HG02884 (cell line): ENCODE results near the gene TMEM161A.
A peak's percentile ranks its signal among the peaks of the same experiment; 100 is the strongest.
"Not testable (repeated sequence)": the region's sequence is repeated elsewhere in the genome, so short reads cannot be mapped to it uniquely, and the experiment has no call there.

Source experiments
- ATAC-seq: cut with Tn5 transposase; IDR thresholded peaks from one replicate; pipeline ENCODE4 v1.9.1; 2021; ENCODE audit warnings: mild to moderate bottlenecking, moderate library complexity; ENCODE audit not compliant: unreplicated experiment

TMEM161A gene

GRCh38 chr19:19138109-19138981 lies at the start of gene TMEM161A:
TMEM161A (minus strand) TSS chr19:19138478; CDS start chr19:19138428, 50 bp downstream.
- peak; percentile 97 for ATAC-seq

DNA sequence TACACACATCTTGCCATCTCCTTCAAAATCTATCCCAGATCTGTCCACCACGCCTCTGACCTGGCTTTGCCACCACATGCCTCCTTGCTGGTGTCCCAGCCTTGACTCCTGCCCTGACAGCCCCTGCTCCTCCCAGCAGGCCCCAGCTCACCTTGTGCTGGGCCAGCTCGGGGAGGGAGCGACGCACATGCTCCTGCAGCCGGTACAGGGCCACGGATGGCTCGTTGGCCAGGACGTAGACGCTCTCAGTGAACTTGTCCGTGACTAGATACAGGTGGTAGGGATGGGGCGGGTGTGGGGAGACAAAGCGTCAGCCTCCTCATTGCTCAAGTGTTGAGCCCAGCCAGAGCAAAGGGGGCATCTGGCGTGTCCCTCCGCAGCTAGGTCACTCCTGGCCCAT lies 48.5 kb upstream of the TMEM161A start:
- no peak for ATAC-seq

DNA sequence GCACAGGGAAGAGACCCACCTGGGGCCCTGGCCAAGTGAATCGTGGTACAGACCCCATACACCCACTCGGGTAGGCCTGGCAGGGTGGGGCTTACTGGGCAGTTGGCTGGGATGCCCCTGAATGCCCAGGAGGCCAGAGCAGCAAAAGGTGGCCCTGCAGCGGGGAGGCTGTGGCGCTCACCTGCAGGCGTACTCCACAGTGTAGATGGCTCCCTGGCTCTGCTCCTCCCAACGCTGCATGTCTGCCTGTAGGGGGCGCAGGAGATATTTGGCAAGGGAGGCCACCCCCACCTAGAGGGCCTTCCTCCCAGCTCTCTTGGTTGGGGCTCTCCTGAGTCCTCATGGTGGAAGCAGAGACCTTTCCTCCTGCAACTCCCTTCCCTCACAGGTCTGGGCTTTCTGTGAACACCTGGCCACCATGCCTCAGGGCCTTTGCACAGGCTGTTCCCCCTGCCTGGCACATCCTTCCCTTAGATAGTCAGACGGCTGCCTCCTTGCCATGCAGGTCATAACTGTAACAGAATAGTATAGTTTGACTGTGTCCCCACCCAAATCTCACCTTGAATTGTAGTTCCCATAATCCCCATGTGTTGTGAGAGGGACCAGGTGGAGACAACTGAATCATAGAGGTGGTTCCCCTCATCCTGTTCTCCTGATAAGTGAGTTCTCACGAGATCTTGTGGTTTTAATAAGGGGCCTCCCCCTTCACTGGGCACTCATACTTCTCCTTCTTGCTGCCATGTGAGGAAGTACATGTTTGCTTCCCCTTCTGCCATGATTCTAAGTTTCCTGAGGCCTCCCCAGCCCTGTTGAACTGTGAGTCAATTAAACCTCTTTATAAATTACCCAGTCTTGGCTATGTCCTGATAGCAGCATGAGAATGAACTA lies 47.8 kb upstream of the TMEM161A start:
- no peak for ATAC-seq

GRCh38 chr19:19181488-19181998 lies 43.3 kb upstream of the TMEM161A start:
- ATAC-seq: no peak

DNA sequence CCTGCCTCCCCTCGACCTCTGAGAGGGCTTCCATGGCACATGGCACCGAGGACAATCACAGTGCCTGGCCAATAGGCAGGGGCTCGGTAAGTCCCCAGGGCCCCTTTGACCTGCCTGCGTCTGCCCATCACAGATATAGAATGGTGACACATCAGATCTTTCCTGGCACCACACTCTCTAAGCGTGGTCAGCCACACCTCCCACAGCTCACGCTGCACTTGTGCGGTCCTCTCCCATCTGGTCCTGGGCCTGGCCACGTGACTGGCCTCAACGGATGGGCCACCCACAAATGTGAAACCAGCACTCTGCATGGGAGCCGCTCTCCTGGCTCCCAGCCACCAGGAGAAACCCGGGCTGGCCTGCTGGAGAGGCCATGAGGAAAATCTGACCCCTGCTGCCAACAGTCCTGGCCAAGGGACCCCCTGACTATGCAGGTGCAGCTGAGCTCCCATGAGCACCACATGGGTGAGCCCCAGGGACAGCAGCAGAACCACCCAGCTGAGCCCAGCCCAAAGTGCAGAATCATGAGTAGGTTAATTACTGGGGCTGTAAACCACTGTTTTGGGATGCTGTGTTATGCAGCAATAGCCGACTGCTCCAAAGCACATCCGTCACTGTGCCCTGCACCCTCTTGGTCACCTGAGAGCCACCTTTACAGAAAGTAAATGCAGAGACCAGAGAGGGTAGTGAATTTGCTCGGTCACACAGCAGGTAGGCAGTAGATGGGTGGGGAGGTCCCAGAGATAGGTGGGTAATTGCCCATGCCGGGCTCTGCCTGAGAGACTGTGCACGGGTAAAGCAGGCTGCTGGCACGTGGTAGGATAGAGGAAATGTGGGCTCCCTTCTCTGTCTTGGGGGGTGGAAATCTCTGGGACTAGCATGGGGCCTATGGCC lies 41.5 kb upstream of the TMEM161A start:
- no peak for ATAC-seq

DNA sequence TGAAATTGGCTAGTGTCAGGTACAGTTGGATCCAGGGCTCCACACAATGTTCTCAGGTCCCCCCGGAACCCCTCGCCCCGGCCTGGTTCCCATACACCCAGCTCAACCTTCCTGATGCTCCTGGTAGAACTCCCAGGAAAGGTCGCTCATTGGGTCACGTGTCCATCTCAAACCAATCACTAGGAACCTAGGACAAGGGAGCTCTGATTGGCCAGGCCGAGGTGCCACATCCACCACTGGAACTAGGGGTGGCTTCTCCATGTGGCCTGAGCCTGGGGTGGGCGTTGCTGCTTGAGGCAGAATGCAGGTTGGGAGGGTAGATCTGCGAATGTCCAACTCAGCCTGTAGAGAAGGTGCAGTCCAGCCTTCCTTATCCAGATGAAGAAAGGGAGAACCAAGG lies 38.7 kb upstream of the TMEM161A start:
- ATAC-seq: no peak

DNA sequence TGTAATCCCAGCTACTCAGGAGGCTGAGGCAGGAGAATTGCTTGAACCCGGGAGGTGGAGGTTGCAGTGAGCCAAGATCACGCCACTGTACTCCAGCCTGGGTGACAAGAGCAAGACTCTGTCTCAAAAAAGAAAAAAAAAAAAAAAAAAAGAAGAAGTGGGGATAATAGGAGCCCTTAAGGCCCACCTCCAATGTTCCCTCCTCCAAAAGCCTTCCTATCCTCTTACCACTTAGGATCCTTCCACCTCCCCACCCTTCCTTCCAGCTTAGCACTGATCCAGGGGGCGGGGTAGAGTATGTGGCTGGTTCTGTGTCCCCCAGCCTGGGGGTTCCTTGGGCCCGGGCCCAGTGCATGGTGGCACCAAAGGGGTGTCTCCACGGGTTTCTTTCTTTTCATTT lies 35.0 kb upstream of the TMEM161A start:
- ATAC-seq: not testable (repeated sequence)

- ATAC-seq: no peak
Measured at GRCh38 chr19:19171821-19172532, 33.7 kb upstream of the TMEM161A start.

DNA sequence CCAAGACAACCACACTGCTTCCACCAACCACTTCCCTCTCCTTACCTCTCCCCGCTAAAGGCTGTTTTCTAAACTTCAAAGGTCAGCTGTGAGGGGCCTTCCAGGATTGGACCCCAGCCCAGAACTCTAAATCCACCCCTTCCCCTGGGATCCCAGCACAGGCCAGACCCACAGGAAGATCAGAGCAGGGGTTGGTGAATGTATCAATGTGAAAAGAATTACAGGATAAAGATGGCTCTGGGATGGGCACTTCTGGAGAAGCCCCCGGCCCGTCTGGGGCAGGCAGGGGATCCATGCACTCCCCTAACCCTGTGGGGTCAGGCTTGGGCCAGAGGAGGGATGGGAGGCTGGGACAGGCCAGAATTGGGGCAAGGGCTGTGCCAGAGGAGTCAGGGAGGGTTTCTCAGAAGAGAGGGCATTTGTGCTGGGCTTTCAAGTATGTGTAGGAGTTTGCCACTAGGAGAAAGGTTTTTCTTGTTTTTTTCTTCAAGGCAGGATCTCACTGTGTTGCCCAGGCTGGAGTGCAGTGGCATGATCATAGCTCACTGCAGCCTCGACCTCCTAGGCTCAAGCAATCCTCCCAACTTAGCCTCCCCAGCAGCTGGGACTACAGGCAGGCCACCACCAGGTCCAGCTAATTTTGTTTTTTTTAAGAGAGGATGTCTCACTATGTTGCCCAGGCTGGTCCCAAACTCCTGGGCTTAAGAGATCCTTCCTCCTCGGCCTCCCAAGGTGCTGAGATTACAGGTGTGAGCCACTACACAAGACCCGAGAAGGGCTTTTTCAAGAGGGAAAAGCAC lies 32.8 kb upstream of the TMEM161A start:
- ATAC-seq: no peak

DNA sequence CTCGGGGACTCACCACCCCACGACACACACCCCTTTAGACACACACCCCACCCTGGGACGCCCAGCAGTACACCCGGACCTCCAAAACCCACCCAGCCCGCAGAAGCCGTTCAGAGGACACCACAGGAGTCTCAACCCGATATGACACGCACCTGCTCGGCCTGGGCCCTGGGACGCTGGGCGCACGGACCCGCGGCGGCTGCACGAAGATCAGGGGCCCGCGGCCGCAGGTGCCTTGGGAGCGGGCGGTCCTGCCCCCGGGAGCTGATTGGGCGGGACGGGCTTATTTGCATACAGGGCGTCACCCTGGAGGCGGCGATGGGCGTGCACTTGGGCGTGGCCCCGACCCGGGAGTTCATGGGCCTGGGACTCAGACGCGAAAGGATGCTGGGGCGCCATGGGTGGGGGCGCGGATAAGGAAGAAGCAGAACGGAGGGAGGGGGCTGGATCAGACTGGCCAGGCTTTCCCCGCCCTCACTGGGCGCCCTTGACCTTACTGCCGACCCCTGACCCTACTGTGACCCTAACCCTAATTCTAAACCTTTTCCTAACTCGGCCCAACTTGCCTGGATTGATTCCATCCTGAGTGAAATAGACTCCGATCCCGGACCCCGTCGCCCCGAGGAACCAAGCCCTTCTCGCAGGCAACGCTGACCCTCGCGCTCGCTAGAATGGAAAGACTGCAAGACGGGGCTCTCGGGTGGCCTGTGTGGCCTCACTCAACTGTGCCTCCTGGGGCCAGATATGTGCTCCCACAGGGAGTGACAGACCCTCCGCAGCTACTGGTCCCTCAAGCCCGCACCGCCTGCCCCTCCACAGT lies 32.0 kb upstream of the TMEM161A start, which contains the start of gene MEF2B:
Gene MEF2B (minus strand): TSS at position 211 of the 820 bp plus-strand sequence. CDS start 19,528 bp downstream, outside the sequence.
- ATAC-seq: peak; percentile 81

GRCh38 chr19:19169236-19170052 lies 31.2 kb upstream of the TMEM161A start:
- ATAC-seq: no peak

GRCh38 chr19:19167612-19168011 lies 29.3 kb upstream of the TMEM161A start:
- no peak for ATAC-seq

- no peak for ATAC-seq
Measured at GRCh38 chr19:19165396-19165795, 27.1 kb upstream of the TMEM161A start.

DNA sequence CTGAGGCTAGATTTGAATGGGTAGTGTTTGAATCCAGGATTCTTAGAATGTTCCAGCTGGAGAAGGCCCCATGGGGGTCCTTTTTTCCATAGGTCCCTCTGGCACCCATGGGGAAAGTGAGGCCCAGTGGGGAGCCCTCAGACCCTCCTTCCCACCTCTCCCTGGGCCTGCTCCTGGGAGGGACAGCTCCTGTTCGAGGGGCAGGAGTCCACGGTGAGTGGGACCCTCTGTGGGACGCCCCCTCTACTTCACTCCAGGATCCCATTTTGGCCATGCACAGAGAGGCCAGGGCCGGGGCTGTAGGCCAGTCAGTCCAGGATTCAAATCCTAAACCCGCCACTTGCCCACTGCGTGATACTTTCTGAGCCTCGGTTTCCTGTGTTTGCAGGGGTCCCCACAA lies 24.2 kb upstream of the TMEM161A start:
- ATAC-seq: no peak

DNA sequence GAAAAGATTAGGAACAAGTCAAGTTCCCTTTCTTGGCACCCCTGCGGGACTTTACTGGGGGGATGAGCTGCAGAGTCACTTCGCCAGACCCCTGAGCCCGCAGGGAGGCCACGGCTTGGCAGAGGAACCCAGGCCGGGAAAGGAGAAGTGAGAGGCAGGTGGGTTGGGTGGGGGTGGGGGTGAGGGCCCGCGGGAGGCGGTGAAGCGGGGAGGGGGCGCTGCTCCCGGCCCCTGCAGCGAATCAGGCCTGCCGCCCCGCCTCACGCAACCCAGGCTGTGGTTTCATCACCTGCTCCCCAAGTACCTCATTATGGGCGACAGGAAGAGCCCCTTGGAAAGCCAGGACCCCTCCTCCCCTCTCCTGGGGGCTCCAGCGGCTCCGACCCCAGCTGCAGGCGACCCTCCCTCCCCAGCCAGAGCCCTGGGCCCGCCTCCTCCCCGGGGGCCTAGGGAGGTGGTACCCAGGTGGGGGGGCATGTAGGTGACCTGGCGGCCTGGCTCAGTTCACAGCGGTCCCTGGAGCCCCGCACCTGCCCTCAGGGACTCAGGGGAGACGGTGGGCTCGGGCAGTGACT lies 22.3 kb upstream of the TMEM161A start:
- ATAC-seq: no peak

DNA sequence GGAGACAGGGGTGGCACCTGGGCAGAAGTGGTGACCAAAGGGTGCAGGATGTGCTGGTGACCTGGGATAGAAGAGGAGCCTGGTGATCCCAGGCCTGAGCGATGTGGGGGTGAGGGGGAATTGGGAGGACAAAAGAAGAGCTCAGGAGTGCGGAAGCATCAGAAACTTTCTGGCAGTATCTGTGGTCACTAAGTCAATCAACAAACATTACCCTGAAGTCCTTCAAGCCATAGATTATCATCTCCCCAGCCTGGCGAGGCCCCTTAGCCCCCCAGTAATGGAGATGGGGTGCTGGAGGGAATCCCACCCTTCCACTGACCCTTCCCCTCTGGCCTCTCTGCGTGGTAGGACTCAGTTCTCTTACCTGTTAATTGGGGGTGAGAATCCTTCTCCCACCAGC lies 21.3 kb upstream of the TMEM161A start:
- ATAC-seq: no peak

- no peak for ATAC-seq
Measured at GRCh38 chr19:19157808-19158207, 19.5 kb upstream of the TMEM161A start.
